PFSK-1 (cell line): ENCODE results near the gene RABGAP1L.

ENCODE experiments used
- POLR2AphosphoS5 ChIP-seq: IDR thresholded peaks from 2 replicates; pipeline ENCODE4 v1.6.1; 2012; ENCODE audit warnings: low read depth, mild to moderate bottlenecking, control low read depth, low read length, moderate library complexity
- REST ChIP-seq, 2 experiments: IDR thresholded peaks; 2 replicates each; pipeline versions ENCODE4 v1.6.1 to v1.8.0; 2011 to 2012; ENCODE audit warnings: low read depth in 2 of 2, low read length in 2 of 2, control low read depth in 1 of 2, inconsistent platforms in 1 of 2, mild to moderate bottlenecking in 1 of 2, moderate library complexity in 1 of 2; ENCODE audit not compliant: insufficient read depth in 1 of 2

- TF ChIP-seq REST (IDR thresholded peaks at IDR 0.05; ENCODE audit: insufficient read depth in 1 of 2, low read depth in 2 of 2, low read length in 2 of 2) (no peak), POLR2AphosphoS5 (no peak)
These were observed 794.2 kb downstream of the RABGAP1L start for GRCh38 chr1:174953285-174954072.
